ENCODE results near the gene PHACTR4. TPM values are rescaled to one million over a fixed set of nuclear protein-coding genes. Genes with fewer than 3 reads are reported as not detected.
"Not testable (repeated sequence)": the region's sequence is repeated elsewhere in the genome, so short reads cannot be mapped to it uniquely, and the experiment has no call there.

Gene PHACTR4
- total RNA-seq, 2 donors from 2014 or later = 38.9 to 45.0 TPM

GRCh38 chr1:28441674-28442073 lies 72.1 kb downstream of the PHACTR4 start:
- Histone ChIP-seq H3K36me3 (no peaks in the 10 kb centered on the region), H3K4me1 (replicated peaks) (peaks cover 8% of the 10 kb centered on the region), H3K27ac (no peak overlapping the region), H3K4me3 (no peak overlapping the region), H3K9me3 (no peaks in the 10 kb centered on the region), H3K27me3 (replicated peaks; ENCODE audit: insufficient read depth) (no peaks in the 10 kb centered on the region)
- TF ChIP-seq POLR2A (IDR thresholded peaks at IDR 0.05) = no peak
- DNase-seq (ENCODE audit: low spot score) = no peak
- WGBS = 92% methylated on average over 4 of the region's 4 CpGs
- intact Hi-C loops (cut with DNase I) = no loop called here

GRCh38 chr1:28443550-28443949 lies 74.0 kb downstream of the PHACTR4 start:
- Histone ChIP-seq H3K27me3 (replicated peaks; ENCODE audit: insufficient read depth) (no peaks in the 10 kb centered on the region), H3K9me3 (no peaks in the 10 kb centered on the region), H3K4me3 (no peak overlapping the region), H3K36me3 (no peaks in the 10 kb centered on the region), H3K4me1 (replicated peaks) (no peaks in the 10 kb centered on the region), H3K27ac (no peak overlapping the region)
- intact Hi-C loops (cut with DNase I) = no loop called here
- no peak for DNase-seq (ENCODE audit: low spot score)
- WGBS = 95% methylated on average over 3 of the region's 3 CpGs
- TF ChIP-seq POLR2AphosphoS5 (IDR thresholded peaks at IDR 0.05) (no peak), POLR2A (IDR thresholded peaks at IDR 0.05) (no peak)
- TF ChIP-seq, protein P1, sequence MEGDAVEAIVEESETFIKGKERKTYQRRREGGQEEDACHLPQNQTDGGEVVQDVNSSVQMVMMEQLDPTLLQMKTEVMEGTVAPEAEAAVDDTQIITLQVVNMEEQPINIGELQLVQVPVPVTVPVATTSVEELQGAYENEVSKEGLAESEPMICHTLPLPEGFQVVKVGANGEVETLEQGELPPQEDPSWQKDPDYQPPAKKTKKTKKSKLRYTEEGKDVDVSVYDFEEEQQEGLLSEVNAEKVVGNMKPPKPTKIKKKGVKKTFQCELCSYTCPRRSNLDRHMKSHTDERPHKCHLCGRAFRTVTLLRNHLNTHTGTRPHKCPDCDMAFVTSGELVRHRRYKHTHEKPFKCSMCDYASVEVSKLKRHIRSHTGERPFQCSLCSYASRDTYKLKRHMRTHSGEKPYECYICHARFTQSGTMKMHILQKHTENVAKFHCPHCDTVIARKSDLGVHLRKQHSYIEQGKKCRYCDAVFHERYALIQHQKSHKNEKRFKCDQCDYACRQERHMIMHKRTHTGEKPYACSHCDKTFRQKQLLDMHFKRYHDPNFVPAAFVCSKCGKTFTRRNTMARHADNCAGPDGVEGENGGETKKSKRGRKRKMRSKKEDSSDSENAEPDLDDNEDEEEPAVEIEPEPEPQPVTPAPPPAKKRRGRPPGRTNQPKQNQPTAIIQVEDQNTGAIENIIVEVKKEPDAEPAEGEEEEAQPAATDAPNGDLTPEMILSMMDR (IDR thresholded peaks at IDR 0.05) = no peak

DNA sequence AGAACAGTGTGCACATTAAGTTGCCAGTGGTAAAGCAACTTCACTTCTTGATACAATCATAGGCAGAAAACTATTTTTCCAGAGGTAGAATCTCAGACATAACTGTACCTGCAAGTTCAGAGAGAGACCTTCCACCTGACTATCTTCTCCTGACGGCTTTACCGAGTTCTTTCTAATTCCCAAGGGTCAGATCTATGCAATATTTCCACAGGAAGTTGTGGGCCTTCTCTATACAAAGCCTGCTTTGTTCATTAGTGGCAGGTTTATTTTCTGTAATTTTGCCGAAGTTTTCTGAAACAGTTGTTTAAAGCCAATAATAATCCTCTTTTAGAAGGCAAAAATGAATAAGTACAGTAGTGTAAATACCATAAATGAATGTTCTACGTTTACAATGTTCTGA lies 78.1 kb downstream of the PHACTR4 start:
- DNase-seq (ENCODE audit: low spot score) = no peak
- 48% methylated on average over 4 of the region's 4 CpGs for WGBS
- H3K36me3 ChIP-seq = no peaks in the 10 kb centered on the region
- TF ChIP-seq POLR2AphosphoS5 (IDR thresholded peaks at IDR 0.05) (no peak), POLR2A (IDR thresholded peaks at IDR 0.05) (no peak)
- TF ChIP-seq, protein P1 (IDR thresholded peaks at IDR 0.05) = no peak
- no peak overlapping the region for H3K27ac ChIP-seq
- no peaks in the 10 kb centered on the region for H3K9me3 ChIP-seq
- H3K4me1 ChIP-seq (replicated peaks) = no peaks in the 10 kb centered on the region
- intact Hi-C loops (cut with DNase I) = no loop called here
- no peak overlapping the region for H3K4me3 ChIP-seq
- no peaks in the 10 kb centered on the region for H3K27me3 ChIP-seq (replicated peaks; ENCODE audit: insufficient read depth)

- H3K27ac ChIP-seq; H3K36me3 ChIP-seq; H3K4me1 ChIP-seq (replicated peaks); H3K4me3 ChIP-seq; intact Hi-C loops (cut with DNase I); H3K9me3 ChIP-seq; DNase-seq (ENCODE audit: low spot score); H3K27me3 ChIP-seq (replicated peaks; ENCODE audit: insufficient read depth): not testable (repeated sequence)
- WGBS = 88% methylated on average over 8 of the region's 8 CpGs
Measured at GRCh38 chr1:28448094-28448611, 78.6 kb downstream of the PHACTR4 start.

DNA sequence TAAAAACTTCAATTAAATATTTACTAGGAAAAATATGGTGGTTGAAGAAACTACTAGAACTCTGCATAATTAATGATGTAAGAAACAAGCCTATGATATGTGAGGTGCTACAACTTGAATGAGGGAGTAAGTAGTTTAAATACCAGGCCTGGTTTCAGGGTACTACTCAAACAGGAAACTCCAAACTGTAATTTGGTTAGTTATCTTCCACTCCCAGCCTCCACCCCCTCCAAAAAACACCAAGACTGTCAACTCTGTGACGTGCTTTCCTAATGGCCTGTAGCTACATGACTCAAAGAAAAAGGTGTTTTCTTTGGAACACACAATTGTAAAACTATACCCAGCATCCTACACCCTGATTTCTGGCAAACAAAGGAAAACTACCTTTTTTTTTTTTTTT lies 80.4 kb downstream of the PHACTR4 start:
- no peak overlapping the region for H3K4me3 ChIP-seq
- WGBS = 48% methylated on average over 1 of the region's 1 CpG
- no peak for DNase-seq (ENCODE audit: low spot score)
- no peaks in the 10 kb centered on the region for H3K9me3 ChIP-seq
- no peaks in the 10 kb centered on the region for H3K4me1 ChIP-seq (replicated peaks)
- H3K27me3 ChIP-seq (replicated peaks; ENCODE audit: insufficient read depth) = no peaks in the 10 kb centered on the region
- TF ChIP-seq POLR2A (IDR thresholded peaks at IDR 0.05) (no peak), POLR2AphosphoS5 (IDR thresholded peaks at IDR 0.05) (peak; percentile 7)
- H3K27ac ChIP-seq = no peak overlapping the region
- intact Hi-C loops (cut with DNase I) = no loop called here
- no peaks in the 10 kb centered on the region for H3K36me3 ChIP-seq

DNA sequence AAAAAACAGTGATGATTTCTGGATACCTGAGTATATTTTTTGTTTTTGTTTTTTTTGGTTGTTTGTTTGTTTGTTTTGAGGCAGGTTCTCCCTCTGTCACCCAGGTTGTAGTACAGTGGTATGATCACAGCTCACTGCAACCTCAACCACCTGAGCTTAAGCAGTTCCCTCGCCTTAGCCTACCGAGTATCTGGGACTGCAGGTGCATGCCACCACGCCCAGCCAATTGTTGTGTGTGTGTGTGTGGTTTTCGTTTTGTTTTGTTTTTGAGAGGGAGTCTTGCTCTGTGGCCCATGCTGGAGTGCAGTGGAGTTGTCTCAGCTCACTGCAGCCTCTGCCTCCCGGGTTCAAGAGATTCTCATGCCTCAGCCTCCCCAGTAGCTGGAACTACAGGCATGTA lies 81.0 kb downstream of the PHACTR4 start:
- DNase-seq (ENCODE audit: low spot score) = no peak
- Histone ChIP-seq H3K36me3 (no peaks in the 10 kb centered on the region), H3K4me3 (no peak overlapping the region), H3K9me3 (no peaks in the 10 kb centered on the region), H3K27ac (no peak overlapping the region), H3K27me3 (replicated peaks; ENCODE audit: insufficient read depth) (no peaks in the 10 kb centered on the region), H3K4me1 (replicated peaks) (no peaks in the 10 kb centered on the region)
- whole genome bisulfite sequencing = 87% methylated on average over 5 of the region's 5 CpGs
- intact Hi-C loops (cut with DNase I) = no loop called here
- no peak for TF ChIP-seq POLR2AphosphoS5 (IDR thresholded peaks at IDR 0.05)
- TF ChIP-seq POLR2A (IDR thresholded peaks at IDR 0.05) = no peak
- TF ChIP-seq, protein P1 (IDR thresholded peaks at IDR 0.05) = no peak
